HFFc6 (cell line): ENCODE data around the gene CISTR. TPM values are rescaled to one million over a fixed set of nuclear protein-coding genes. Genes with fewer than 3 reads are reported as not detected.
"Not testable (repeated sequence)": the region's sequence is repeated elsewhere in the genome, so short reads cannot be mapped to it uniquely, and the experiment has no call there.

Source experiments
- DNase-seq: peaks from one replicate; pipeline ENCODE4 v3.0.0-alpha.2; 2018
- H3K27ac Mint-ChIP-seq: 2 replicates; pipeline ENCODE4 v1.8.0; 2020; ENCODE audit warnings: mild to moderate bottlenecking, mixed read lengths
- H3K27me3 Mint-ChIP-seq: 2 replicates; pipeline ENCODE4 v1.8.0; 2021; ENCODE audit warnings: mild to moderate bottlenecking, moderate library complexity, mixed read lengths; ENCODE audit not compliant: insufficient read depth
- H3K36me3 Mint-ChIP-seq: 2 replicates; pipeline ENCODE4 v1.8.0; 2021; ENCODE audit warnings: low read depth, mixed read lengths
- H3K4me1 Mint-ChIP-seq: 2 replicates; pipeline ENCODE4 v1.8.0; 2020; ENCODE audit warnings: low read depth, mixed read lengths
- H3K4me3 Mint-ChIP-seq: 2 replicates; pipeline ENCODE4 v1.8.0; 2020; ENCODE audit warnings: mild to moderate bottlenecking, moderate library complexity, mixed read lengths
- H3K9me3 Mint-ChIP-seq: 2 replicates; pipeline ENCODE4 v1.8.0; 2020; ENCODE audit warnings: mild to moderate bottlenecking, mixed read lengths
- CTCF ChIP-seq: fragments of 200-600 bp; sonication (generic); IDR thresholded peaks from 2 replicates; pipeline ENCODE4 v1.5.0; 2021; ENCODE audit warnings: antibody characterized with exemption, mild to moderate bottlenecking
- total RNA-seq, 6 experiments: library from RNA; stranded (reverse); fragmentation: NEBNext Ultra II Directional; extraction: Animal tissue kit (Norgen Biotek cat#: 25700); gene quantifications; 2 replicates in 1 of 6; 3 replicates in 5 of 6; pipeline ENCODE4 v1.2.3, GENCODE V29; 2021

Gene CISTR
- total RNA-seq, 6 experiments from 2014 or later = not detected

GRCh38 chr12:53764615-53765014 is 12.8 kb upstream of the CISTR start:
- H3K27me3 Mint-ChIP-seq = peaks cover 26% of the 10 kb centered on the region
- H3K4me3 Mint-ChIP-seq = no peak overlapping the region
- peaks cover 32% of the 10 kb centered on the region for H3K4me1 Mint-ChIP-seq
- no peak for DNase-seq
- H3K9me3 Mint-ChIP-seq = no peaks in the 10 kb centered on the region
- H3K27ac Mint-ChIP-seq = no peak overlapping the region
- H3K36me3 Mint-ChIP-seq = no peaks in the 10 kb centered on the region; the same call in 1 of the 2 replicates
- no peak for TF ChIP-seq CTCF

- not testable (repeated sequence) for H3K9me3 Mint-ChIP-seq, H3K4me3 Mint-ChIP-seq, H3K27ac Mint-ChIP-seq, H3K36me3 Mint-ChIP-seq, DNase-seq
- Mint-ChIP-seq H3K27me3 (peaks cover 43% of the 10 kb centered on the region), H3K4me1 (peaks cover 24% of the 10 kb centered on the region)
These were observed 11.0 kb upstream of the CISTR start for GRCh38 chr12:53762793-53763192.

- H3K36me3 Mint-ChIP-seq = no peaks in the 10 kb centered on the region; the same call in 1 of the 2 replicates
- no peaks in the 10 kb centered on the region for H3K9me3 Mint-ChIP-seq
- no peak overlapping the region for H3K4me3 Mint-ChIP-seq
- TF ChIP-seq CTCF = no peak
- DNase-seq = no peak
- peaks cover 56% of the 10 kb centered on the region for H3K27me3 Mint-ChIP-seq
- H3K27ac Mint-ChIP-seq = no peak overlapping the region
- H3K4me1 Mint-ChIP-seq = peaks cover 9% of the 10 kb centered on the region; the same call in 1 of the 2 replicates
These were observed 9.5 kb upstream of the CISTR start for GRCh38 chr12:53761306-53761705.

- DNase-seq = no peak
- H3K36me3 Mint-ChIP-seq = no peaks in the 10 kb centered on the region; the same call in 1 of the 2 replicates
- H3K4me3 Mint-ChIP-seq = no peak overlapping the region
- peaks cover 8% of the 10 kb centered on the region; the same call in 1 of the 2 replicates for H3K4me1 Mint-ChIP-seq
- no peak for TF ChIP-seq CTCF
- H3K27ac Mint-ChIP-seq = no peak overlapping the region
- peaks cover 47% of the 10 kb centered on the region for H3K27me3 Mint-ChIP-seq
- H3K9me3 Mint-ChIP-seq = no peaks in the 10 kb centered on the region
These were observed 7.5 kb upstream of the CISTR start for GRCh38 chr12:53759261-53759660.

- Mint-ChIP-seq H3K27me3 (peaks cover 45% of the 10 kb centered on the region), H3K27ac (no peak overlapping the region), H3K36me3 (no peaks in the 10 kb centered on the region; the same call in 1 of the 2 replicates), H3K9me3 (no peaks in the 10 kb centered on the region), H3K4me1 (peaks cover 8% of the 10 kb centered on the region; the same call in 1 of the 2 replicates), H3K4me3 (no peak overlapping the region)
- no peak for DNase-seq
- no peak for TF ChIP-seq CTCF
These were observed 6.9 kb upstream of the CISTR start for GRCh38 chr12:53758730-53759103.

GRCh38 chr12:53758081-53758729 is 6.4 kb upstream of the CISTR start:
- H3K9me3 Mint-ChIP-seq = no peaks in the 10 kb centered on the region

More at GRCh38 chr12:53758081-53758729, 6.4 kb upstream of the CISTR start:
- no peak for TF ChIP-seq CTCF
- no peak overlapping the region for H3K4me3 Mint-ChIP-seq
- DNase-seq = no peak
- H3K4me1 Mint-ChIP-seq = peaks cover 8% of the 10 kb centered on the region; the same call in 1 of the 2 replicates
- no peak overlapping the region for H3K27ac Mint-ChIP-seq
- peaks cover 40% of the 10 kb centered on the region for H3K27me3 Mint-ChIP-seq
- no peaks in the 10 kb centered on the region for H3K36me3 Mint-ChIP-seq
